HepG2 (cell line): ENCODE data around the gene UMPS. TPM values are rescaled to one million over a fixed set of nuclear protein-coding genes. Genes with fewer than 3 reads are reported as not detected.

ENCODE experiments used
- GZF1 ChIP-seq: sonication (generic); formaldehyde crosslinking; IDR thresholded peaks from 2 replicates; pipeline ENCODE4 v1.5.1; 2020; ENCODE audit warnings: mild to moderate bottlenecking, missing genetic modification reagents
- JUNB ChIP-seq: sonication (generic); formaldehyde crosslinking; IDR thresholded peaks from 2 replicates; pipeline ENCODE4 v1.8.0; 2022; ENCODE audit warnings: missing genetic modification reagents, mild to moderate bottlenecking, borderline replicate concordance
- KIAA2018 ChIP-seq: sonication (generic); formaldehyde crosslinking; IDR thresholded peaks from 2 replicates; pipeline ENCODE4 v1.5.0; 2020; ENCODE audit warnings: mild to moderate bottlenecking, missing genetic modification reagents, borderline replicate concordance
- NFIC ChIP-seq: IDR thresholded peaks from 2 replicates; pipeline ENCODE4 v1.6.1; 2012; ENCODE audit warnings: mild to moderate bottlenecking, low read length, inconsistent platforms
- NKX3-1 ChIP-seq: sonication (generic); formaldehyde crosslinking; IDR thresholded peaks from 2 replicates; pipeline ENCODE4 v1.5.0; 2020; ENCODE audit warnings: missing genetic modification reagents
- PITX1 ChIP-seq: sonication (generic); formaldehyde crosslinking; IDR thresholded peaks from 2 replicates; pipeline ENCODE4 v1.5.1; 2020; ENCODE audit warnings: mild to moderate bottlenecking, missing genetic modification reagents
- RBM39 ChIP-seq: fragments of 200-400 bp; formaldehyde crosslinking; IDR thresholded peaks from one replicate; pipeline ENCODE4 v1.6.1; 2018; ENCODE audit warnings: antibody characterized with exemption, mild to moderate bottlenecking, low read depth, low read length; ENCODE audit not compliant: poor library complexity, severe bottlenecking
- SMYD3 ChIP-seq: sonication (generic); formaldehyde crosslinking; IDR thresholded peaks from 2 replicates; pipeline ENCODE4 v1.8.1; 2023; ENCODE audit warnings: mild to moderate bottlenecking, missing genetic modification reagents
- SOX6 ChIP-seq, 2 experiments: fragments of 450-650 bp in 1 of 2; sonication (generic) in 1 of 2; formaldehyde crosslinking in 1 of 2; IDR thresholded peaks; 2 replicates each; pipeline versions ENCODE4 v1.4.0 to v1.6.1; 2017 to 2020; ENCODE audit warnings: antibody characterized with exemption in 1 of 2, mild to moderate bottlenecking in 1 of 2, missing genetic modification reagents in 1 of 2
- SSRP1 ChIP-seq: IDR thresholded peaks from 2 replicates; pipeline ENCODE4 v1.6.1; 2016; ENCODE audit warnings: control low read depth
- ZGPAT ChIP-seq: IDR thresholded peaks from 2 replicates; pipeline ENCODE4 v1.6.1; 2016; ENCODE audit warnings: mild to moderate bottlenecking
- ZNF17 ChIP-seq: sonication (generic); formaldehyde crosslinking; IDR thresholded peaks from 2 replicates; pipeline ENCODE4 v1.5.0; 2020; ENCODE audit warnings: mild to moderate bottlenecking, missing genetic modification reagents
- ZNF224 ChIP-seq: sonication (generic); formaldehyde crosslinking; IDR thresholded peaks from 2 replicates; pipeline ENCODE4 v1.5.0; 2020; ENCODE audit warnings: mild to moderate bottlenecking, missing genetic modification reagents
- ZNF740 ChIP-seq: sonication (generic); formaldehyde crosslinking; IDR thresholded peaks from 2 replicates; pipeline ENCODE4 v1.4.0; 2020; ENCODE audit warnings: missing genetic modification reagents
- ZNF766 ChIP-seq: sonication (generic); formaldehyde crosslinking; IDR thresholded peaks from 2 replicates; pipeline ENCODE4 v1.5.0; 2020; ENCODE audit warnings: missing genetic modification reagents, borderline replicate concordance
- ZNF800 ChIP-seq: sonication (generic); formaldehyde crosslinking; IDR thresholded peaks from 2 replicates; pipeline ENCODE4 v1.4.0; 2020; ENCODE audit warnings: missing genetic modification reagents
- polyA plus RNA-seq, 8 experiments: library from polyadenylated mRNA; depleted of rRNA in 3 of 8; stranded (reverse) in 7 of 8; unstranded in 1 of 8; fragments of >200 nt; fragmentation: Illumina TruSeq in 4 of 8; extraction: Trizol in 4 of 8; gene quantifications; 2 replicates each; pipeline versions ENCODE4 v1.2.1 to v1.2.3, GENCODE V29; 2011 to 2016; ENCODE audit warnings: low read depth in 4 of 8, missing spikeins in 1 of 8, mixed read lengths in 1 of 8; ENCODE audit not compliant: insufficient read depth in 1 of 8
- total RNA-seq, 5 experiments: library from RNA; depleted of rRNA; stranded (reverse); fragments of >200 nt; fragmentation: Illumina TruSeq; extraction: Trizol; gene quantifications; 2 replicates each; pipeline ENCODE4 v1.2.3, GENCODE V29; 2016; ENCODE audit warnings: low read depth in 1 of 5

UMPS gene
- total and polyA plus RNA-seq, 2 of the 13 experiments (the other 11 are each of a cell fraction or from before 2014, with no cell fraction given): 52.7 to 74.2 TPM

- TF ChIP-seq KIAA2018 (CRISPR knock-in tag) (no peak), PITX1 (CRISPR knock-in tag) (peak; percentile 64), ZNF17 (CRISPR knock-in tag) (no peak), ZNF740 (CRISPR knock-in tag) (peak; percentile 61; the same call in 1 of the 2 replicates), NKX3-1 (CRISPR knock-in tag) (no peak; the same call in 1 of the 2 replicates), SMYD3 (CRISPR knock-in tag) (peak; percentile 76; the same call in 1 of the 2 replicates), NFIC (0 out of 2 replicates have a peak, but pooled peaks have one; percentile 45), ZGPAT (CRISPR knock-in tag) (peak; percentile 69), SOX6 (IDR thresholded peaks at IDR 0.05) (no peak), SOX6 (CRISPR knock-in tag; IDR thresholded peaks at IDR 0.05) (peak; percentile 39; the same call in 1 of the 2 replicates), ZNF800 (CRISPR knock-in tag) (peak; percentile 45), SSRP1 (CRISPR knock-in tag) (no peak), JUNB (CRISPR knock-in tag) (peak; percentile 67; the same call in 1 of the 2 replicates), RBM39 (peak; percentile 69), ZNF224 (CRISPR knock-in tag) (peak; percentile 68; the same call in 1 of the 2 replicates), GZF1 (CRISPR knock-in tag) (0 out of 2 replicates have a peak, but pooled peaks have one; percentile 32), ZNF766 (peak; percentile 85; the same call in 1 of the 2 replicates)
These were observed at the start of gene UMPS (continued) for GRCh38 chr3:124730129-124730940.
